Activated CD8-positive, alpha-beta T cell treated with anti-CD3 and anti-CD28 coated beads for 36 hours (primary cell): ENCODE results near the gene SLC16A11. TPM values are rescaled to one million over a fixed set of nuclear protein-coding genes. Genes with fewer than 3 reads are reported as not detected.

Source experiments
- ATAC-seq: fragments of 200-7000 bp; cut with Tn5 transposase; one replicate; pipeline ENCODE4 v1.10.0; 2021; ENCODE audit warnings: mild to moderate bottlenecking, moderate library complexity
- CTCF ChIA-PET: fragments of 350-600 bp; sonication (Branson Sonifier 250); formaldehyde crosslinking; loops from one replicate; lab custom pipeline; 2021; ENCODE audit warnings: antibody characterized with exemption; lab: Charles Lee
- POLR2A ChIA-PET: fragments of 350-600 bp; sonication (Branson Sonifier 250); formaldehyde crosslinking; loops from one replicate; lab custom pipeline; 2021; ENCODE audit warnings: antibody characterized with exemption; lab: Charles Lee
- DNase-seq: peaks from one replicate; pipeline ENCODE4 v3.0.0-alpha.2; 2020
- H3K27ac Mint-ChIP-seq: one replicate; pipeline ENCODE4 v1.8.0; 2021; ENCODE audit warnings: mild to moderate bottlenecking, mixed read lengths
- H3K27me3 Mint-ChIP-seq: one replicate; pipeline ENCODE4 v1.8.0; 2021; ENCODE audit warnings: mixed read lengths
- H3K36me3 Mint-ChIP-seq: one replicate; pipeline ENCODE4 v1.8.0; 2021; ENCODE audit warnings: low read depth, mixed read lengths
- H3K4me1 Mint-ChIP-seq: one replicate; pipeline ENCODE4 v1.8.0; 2021; ENCODE audit warnings: low read depth, mixed read lengths
- H3K4me3 Mint-ChIP-seq: one replicate; pipeline ENCODE4 v1.8.0; 2021; ENCODE audit warnings: mild to moderate bottlenecking, moderate library complexity, mixed read lengths
- H3K9me3 Mint-ChIP-seq: one replicate; pipeline ENCODE4 v1.8.0; 2021; ENCODE audit warnings: mixed read lengths
- CTCF ChIP-seq: fragments of 200-600 bp; IDR thresholded peaks from one replicate; pipeline ENCODE4 v1.8.0; 2022; ENCODE audit warnings: antibody characterized with exemption, mild to moderate bottlenecking
- intact Hi-C: fragments of 100-400 bp; cut with micrococcal nuclease; formaldehyde crosslinking; loops from one replicate; pipeline ENCODE4 v1.10.0; 2022
- total RNA-seq, 2 experiments: library from RNA; stranded (reverse); gene quantifications; one replicate each; pipeline ENCODE4 v1.2.3, GENCODE V29; 2021

SLC16A11 gene
- total RNA-seq, 2 experiments from 2014 or later = 3.1 to 3.4 TPM

GRCh38 chr17:7077911-7078546 lies 34.1 kb upstream of the SLC16A11 start:
- ATAC-seq (no peak), DNase-seq (no peak)
- peaks cover 17% of the 10 kb centered on the region for H3K4me1 Mint-ChIP-seq
- POLR2A ChIA-PET = no interaction called here
- CTCF ChIA-PET = no interaction called here
- TF ChIP-seq CTCF = no peak
- no peaks in the 10 kb centered on the region for H3K9me3 Mint-ChIP-seq
- intact Hi-C loops = no loop called here
- H3K27me3 Mint-ChIP-seq = no peaks in the 10 kb centered on the region
- no peaks in the 10 kb centered on the region for H3K36me3 Mint-ChIP-seq
- no peak overlapping the region for H3K4me3 Mint-ChIP-seq
- H3K27ac Mint-ChIP-seq = no peak overlapping the region

DNA sequence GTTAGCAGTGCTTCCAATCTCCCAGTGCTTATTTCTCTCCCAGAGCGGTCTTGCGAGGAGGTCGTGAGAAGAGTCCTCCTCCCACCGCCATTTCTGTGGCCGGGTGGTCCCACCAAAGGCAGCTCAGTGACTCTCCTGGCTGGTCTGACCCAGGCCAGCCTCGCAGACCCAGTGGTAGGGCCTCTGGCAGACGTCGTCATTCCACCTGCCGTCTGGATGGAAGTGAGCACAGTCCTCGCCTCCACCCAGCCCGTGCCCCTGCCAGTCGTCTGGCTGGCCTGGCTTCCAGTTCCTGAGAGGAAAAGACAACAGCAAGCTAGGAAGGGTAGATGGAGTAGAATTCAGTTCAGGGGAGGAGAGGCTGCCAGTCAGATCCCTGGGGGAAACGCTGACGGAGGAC lies 31.0 kb upstream of the SLC16A11 start:
- POLR2A ChIA-PET = interaction anchor here (0.6 kb wide), 1 partner anchor 50 kb away, joined by 3 read pairs; no protein-coding TSS in a partner anchor
- no peaks in the 10 kb centered on the region for H3K9me3 Mint-ChIP-seq

DNA sequence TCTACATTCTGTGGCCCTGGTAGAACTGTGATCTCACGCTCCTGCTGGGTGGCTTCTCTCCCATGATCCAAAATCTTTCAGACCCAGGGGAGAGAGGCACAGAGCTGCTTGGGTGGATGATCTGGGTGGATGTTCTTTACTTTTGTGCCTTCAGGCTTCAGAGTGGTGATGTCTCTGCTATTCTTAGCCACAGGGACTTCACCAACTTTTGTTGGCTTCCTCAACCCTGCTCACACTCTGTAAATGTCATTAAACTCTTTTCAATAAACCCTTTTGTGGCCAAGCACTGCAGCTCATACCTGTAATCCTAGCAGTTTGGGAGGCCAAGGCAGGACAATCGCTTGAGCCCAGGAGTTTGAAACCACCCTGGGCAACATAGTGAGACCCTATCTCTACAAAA lies 28.5 kb upstream of the SLC16A11 start:
- ATAC-seq = no peak
- DNase-seq = no peak
- H3K27ac Mint-ChIP-seq = no peak overlapping the region
- CTCF ChIA-PET = interaction anchor here (1.2 to 1.8 kb wide), 2 partner anchors 20 to 64 kb away, joined by 4 to 8 read pairs; no protein-coding TSS in a partner anchor
- no peak for TF ChIP-seq CTCF
- intact Hi-C loops = no loop called here
- POLR2A ChIA-PET = no interaction called here
- no peak overlapping the region for H3K4me3 Mint-ChIP-seq
- H3K27me3 Mint-ChIP-seq = no peaks in the 10 kb centered on the region
- no peaks in the 10 kb centered on the region for H3K36me3 Mint-ChIP-seq
- H3K9me3 Mint-ChIP-seq = peaks cover 12% of the 10 kb centered on the region
- no peaks in the 10 kb centered on the region for H3K4me1 Mint-ChIP-seq

More for the DNA sequence above, 31.0 kb upstream of the SLC16A11 start:
- CTCF ChIA-PET = interaction anchor here (1.1 to 2.1 kb wide), 3 partner anchors 23 to 62 kb away, joined by 5 to 7 read pairs (median 6); no protein-coding TSS in a partner anchor
- ATAC-seq (no peak), DNase-seq (no peak)
- no peak overlapping the region for H3K27ac Mint-ChIP-seq
- H3K4me1 Mint-ChIP-seq = no peaks in the 10 kb centered on the region
- H3K27me3 Mint-ChIP-seq = no peaks in the 10 kb centered on the region
- H3K36me3 Mint-ChIP-seq = no peaks in the 10 kb centered on the region
- intact Hi-C loops = no loop called here
- H3K4me3 Mint-ChIP-seq = no peak overlapping the region
- TF ChIP-seq CTCF = no peak

DNA sequence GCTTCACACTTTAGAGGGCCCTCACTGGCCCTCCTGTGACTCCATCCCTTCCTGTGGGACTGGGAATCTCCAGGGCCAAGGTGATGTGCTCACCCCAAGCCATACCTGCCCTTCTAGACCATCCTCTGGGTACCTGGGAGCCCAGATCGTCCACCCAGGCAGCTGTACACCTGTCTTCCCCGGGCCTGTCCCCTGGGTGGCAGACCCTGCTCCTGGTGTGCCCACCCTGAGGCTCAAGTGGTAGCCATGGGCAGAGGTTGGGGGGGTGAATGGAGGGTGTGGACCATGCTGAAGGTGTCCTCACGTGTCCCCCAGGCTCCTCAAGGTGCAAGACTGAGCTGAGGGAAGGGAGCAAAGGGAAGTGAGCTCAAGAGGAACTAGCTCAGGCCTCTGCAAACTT lies 26.8 kb upstream of the SLC16A11 start:
- no peak for ATAC-seq
- Mint-ChIP-seq H3K9me3 (peaks cover 14% of the 10 kb centered on the region), H3K4me3 (no peak overlapping the region), H3K4me1 (no peaks in the 10 kb centered on the region), H3K27me3 (no peaks in the 10 kb centered on the region), H3K27ac (no peak overlapping the region), H3K36me3 (no peaks in the 10 kb centered on the region)
- POLR2A ChIA-PET = interaction anchor here (0.6 kb wide), 1 partner anchor 136 kb away, joined by 3 read pairs; no protein-coding TSS in a partner anchor
- no peak for TF ChIP-seq CTCF
- CTCF ChIA-PET = interaction anchor here (0.6 kb wide), 1 partner anchor 66 kb away, joined by 3 read pairs; no protein-coding TSS in a partner anchor
- intact Hi-C loops = no loop called here
- DNase-seq = no peak

GRCh38 chr17:7068268-7068667 lies 24.4 kb upstream of the SLC16A11 start:
- DNase-seq (no peak), ATAC-seq (no peak)
- TF ChIP-seq CTCF = no peak
- Mint-ChIP-seq H3K4me3 (no peak overlapping the region), H3K27ac (no peak overlapping the region), H3K27me3 (peaks cover 6% of the 10 kb centered on the region), H3K36me3 (no peaks in the 10 kb centered on the region), H3K4me1 (no peaks in the 10 kb centered on the region), H3K9me3 (peaks cover 14% of the 10 kb centered on the region)
- ChIA-PET CTCF (no interaction called here), POLR2A (no interaction called here)
- intact Hi-C loops = no loop called here
